MM.1S (cell line): ENCODE measurements around the gene TMEM187.

Experiments
- DNase-seq: peaks from one replicate; pipeline ENCODE4 v3.0.0-alpha.2; 2015
- H2AFZ ChIP-seq: fragments of 300-600 bp; sonication (generic); 2 replicates; pipeline ENCODE4 v1.6.0; 2016; ENCODE audit warnings: antibody characterized with exemption, low read length
- H3F3A ChIP-seq: fragments of 300-600 bp; sonication (generic); 2 replicates; pipeline ENCODE4 v1.6.1; 2016; ENCODE audit warnings: mild to moderate bottlenecking, antibody characterized with exemption, low read length, moderate library complexity, mixed read lengths; ENCODE audit not compliant: insufficient read depth
- H3K27ac ChIP-seq: fragments of 300-600 bp; sonication (generic); 2 replicates; pipeline ENCODE4 v1.5.1; 2016; ENCODE audit warnings: mild to moderate bottlenecking, low read length
- H3K27me3 ChIP-seq: fragments of 300-600 bp; sonication (generic); replicated peaks from 2 replicates; pipeline ENCODE4 v1.6.0; 2016; ENCODE audit warnings: low read length; ENCODE audit not compliant: insufficient read depth
- H3K36me3 ChIP-seq: fragments of 300-600 bp; sonication (generic); replicated peaks from 2 replicates; pipeline ENCODE4 v1.6.1; 2016; ENCODE audit warnings: mild to moderate bottlenecking, low read length, mixed read lengths; ENCODE audit not compliant: insufficient read depth
- H3K4me1 ChIP-seq: fragments of 300-600 bp; sonication (generic); 2 replicates; pipeline ENCODE4 v1.6.1; 2016; ENCODE audit warnings: low read length, mixed read lengths
- H3K4me2 ChIP-seq: fragments of 300-600 bp; sonication (generic); 2 replicates; pipeline ENCODE4 v1.6.0; 2016; ENCODE audit warnings: low read depth, low read length
- H3K4me3 ChIP-seq: fragments of 300-600 bp; sonication (generic); 2 replicates; pipeline ENCODE4 v1.5.1; 2016; ENCODE audit warnings: low read length, mixed read lengths
- H3K79me2 ChIP-seq: fragments of 300-600 bp; sonication (generic); 2 replicates; pipeline ENCODE4 v1.6.1; 2016; ENCODE audit warnings: mixed run types, low read length, mixed read lengths
- H3K9ac ChIP-seq: fragments of 300-600 bp; sonication (generic); 2 replicates; pipeline ENCODE4 v1.6.1; 2016; ENCODE audit warnings: low read length, mixed read lengths
- H3K9me2 ChIP-seq: fragments of 300-600 bp; sonication (generic); replicated peaks from 2 replicates; pipeline ENCODE4 v1.6.1; 2016; ENCODE audit warnings: mild to moderate bottlenecking, low read length, mixed read lengths; ENCODE audit not compliant: insufficient read depth
- H3K9me3 ChIP-seq: fragments of 300-600 bp; sonication (generic); replicated peaks from 2 replicates; pipeline ENCODE4 v1.6.1; 2016; ENCODE audit warnings: mild to moderate bottlenecking, low read length, mixed read lengths; ENCODE audit not compliant: insufficient read depth
- H4K20me1 ChIP-seq: fragments of 300-600 bp; sonication (generic); 2 replicates; pipeline ENCODE4 v1.6.1; 2016; ENCODE audit warnings: mild to moderate bottlenecking, low read length, moderate library complexity, mixed read lengths; ENCODE audit not compliant: insufficient read depth
- CTCF ChIP-seq: fragments of 300-600 bp; sonication (generic); IDR thresholded peaks from 2 replicates; pipeline ENCODE4 v1.5.1; 2016; ENCODE audit warnings: antibody characterized with exemption, low read length, mixed read lengths
- EZH2 ChIP-seq: fragments of 300-600 bp; sonication (generic); optimal IDR thresholded peaks from 2 replicates; pipeline ENCODE3; 2017; ENCODE audit warnings: low read depth, mild to moderate bottlenecking, antibody characterized with exemption, low read length, mixed read lengths
- EZH2phosphoT487 ChIP-seq: fragments of 300-600 bp; sonication (generic); IDR thresholded peaks from 2 replicates; pipeline ENCODE4 v1.6.1; 2018; ENCODE audit warnings: antibody characterized with exemption, low read length

The TMEM187 gene

GRCh38 chrX:153948002-153948466 lies 24.5 kb upstream of the TMEM187 start:
- no peaks in the 10 kb centered on the region for H3K27me3 ChIP-seq
- no peak overlapping the region for H3K9ac ChIP-seq
- H3K4me1 ChIP-seq, result no peaks in the 10 kb centered on the region
- peaks cover 3% of the 10 kb centered on the region; the same call in 1 of the 2 replicates for H3F3A ChIP-seq
- no peak for DNase-seq
- no peaks in the 10 kb centered on the region for H4K20me1 ChIP-seq
- peaks cover 20% of the 10 kb centered on the region; the same call in 1 of the 2 replicates for H3K79me2 ChIP-seq
- no peak overlapping the region for H2AFZ ChIP-seq
- TF ChIP-seq EZH2 (no peak), EZH2phosphoT487 (no peak), CTCF (no peak)
- 0 out of 2 replicates have a peak, but pooled peaks cover 5% of the 10 kb centered on the region for H3K36me3 ChIP-seq
- no peak overlapping the region for H3K4me2 ChIP-seq
- H3K4me3 ChIP-seq, result no peak overlapping the region
- no peaks in the 10 kb centered on the region for H3K9me3 ChIP-seq
- no peaks in the 10 kb centered on the region for H3K9me2 ChIP-seq
- H3K27ac ChIP-seq, result no peak overlapping the region

GRCh38 chrX:153948847-153949805 lies 23.4 kb upstream of the TMEM187 start:
- Histone ChIP-seq H3K27ac (no peak overlapping the region), H3K4me2 (no peak overlapping the region), H3K9me3 (no peaks in the 10 kb centered on the region), H3K9me2 (no peaks in the 10 kb centered on the region), H3K4me1 (no peaks in the 10 kb centered on the region), H3K9ac (no peak overlapping the region), H3K27me3 (no peaks in the 10 kb centered on the region), H3K4me3 (no peak overlapping the region), H4K20me1 (no peaks in the 10 kb centered on the region), H3F3A (peaks cover 3% of the 10 kb centered on the region; the same call in 1 of the 2 replicates), H3K36me3 (0 out of 2 replicates have a peak, but pooled peaks cover 5% of the 10 kb centered on the region), H3K79me2 (peaks cover 13% of the 10 kb centered on the region; the same call in 1 of the 2 replicates), H2AFZ (no peak overlapping the region)
- DNase-seq, result no peak
- TF ChIP-seq CTCF (no peak), EZH2 (no peak), EZH2phosphoT487 (no peak)

- no peak overlapping the region for H2AFZ ChIP-seq
- H3K27me3 ChIP-seq, result no peaks in the 10 kb centered on the region
- H3K4me1 ChIP-seq, result no peaks in the 10 kb centered on the region
- 0 out of 2 replicates have a peak, but pooled peaks cover 5% of the 10 kb centered on the region for H3K36me3 ChIP-seq
- H3K4me2 ChIP-seq, result no peak overlapping the region
- H3K9me2 ChIP-seq, result no peaks in the 10 kb centered on the region
- TF ChIP-seq EZH2phosphoT487 (no peak), CTCF (no peak)
- no peak overlapping the region for H3K4me3 ChIP-seq
- no peak for DNase-seq
- H3K27ac ChIP-seq, result no peak overlapping the region
- H4K20me1 ChIP-seq, result no peaks in the 10 kb centered on the region
- no peak overlapping the region for H3K9ac ChIP-seq
- peaks cover 3% of the 10 kb centered on the region; the same call in 1 of the 2 replicates for H3F3A ChIP-seq
- H3K9me3 ChIP-seq, result no peaks in the 10 kb centered on the region
- H3K79me2 ChIP-seq, result peaks cover 14% of the 10 kb centered on the region; the same call in 1 of the 2 replicates
These were observed 22.4 kb upstream of the TMEM187 start for GRCh38 chrX:153950127-153950526.
